Medulla oblongata (tissue), 1 donor: ENCODE data around the gene UTF1.
"Not testable (repeated sequence)": the region's sequence is repeated elsewhere in the genome, so short reads cannot be mapped to it uniquely, and the experiment has no call there.

Source experiments
- DNase-seq: peaks from one replicate; pipeline ENCODE4 v3.0.0-alpha.2; 2015; ENCODE audit errors: extremely low spot score

The UTF1 gene

DNA sequence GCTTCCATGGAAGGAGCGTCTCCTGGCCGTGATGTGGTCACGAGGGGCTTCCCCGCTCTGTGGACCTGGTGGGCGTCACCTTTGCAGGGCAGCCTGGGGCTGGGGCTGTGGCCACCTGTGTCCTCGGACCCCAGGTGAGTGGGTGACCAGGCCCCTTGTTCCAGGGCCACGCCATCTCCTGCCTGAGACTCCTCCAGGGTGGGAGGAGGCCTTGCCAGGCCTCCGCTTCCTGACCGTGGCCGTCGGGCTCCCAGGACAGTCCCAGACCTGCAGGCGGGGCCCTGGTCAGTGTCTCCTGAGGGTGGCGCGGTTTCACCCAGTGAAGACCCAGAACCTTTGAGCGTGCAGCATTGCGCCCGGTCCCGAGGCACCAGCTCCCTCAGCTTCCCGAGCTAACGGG, 20.4 kb upstream of the UTF1 start:
- DNase-seq: no peak

DNA sequence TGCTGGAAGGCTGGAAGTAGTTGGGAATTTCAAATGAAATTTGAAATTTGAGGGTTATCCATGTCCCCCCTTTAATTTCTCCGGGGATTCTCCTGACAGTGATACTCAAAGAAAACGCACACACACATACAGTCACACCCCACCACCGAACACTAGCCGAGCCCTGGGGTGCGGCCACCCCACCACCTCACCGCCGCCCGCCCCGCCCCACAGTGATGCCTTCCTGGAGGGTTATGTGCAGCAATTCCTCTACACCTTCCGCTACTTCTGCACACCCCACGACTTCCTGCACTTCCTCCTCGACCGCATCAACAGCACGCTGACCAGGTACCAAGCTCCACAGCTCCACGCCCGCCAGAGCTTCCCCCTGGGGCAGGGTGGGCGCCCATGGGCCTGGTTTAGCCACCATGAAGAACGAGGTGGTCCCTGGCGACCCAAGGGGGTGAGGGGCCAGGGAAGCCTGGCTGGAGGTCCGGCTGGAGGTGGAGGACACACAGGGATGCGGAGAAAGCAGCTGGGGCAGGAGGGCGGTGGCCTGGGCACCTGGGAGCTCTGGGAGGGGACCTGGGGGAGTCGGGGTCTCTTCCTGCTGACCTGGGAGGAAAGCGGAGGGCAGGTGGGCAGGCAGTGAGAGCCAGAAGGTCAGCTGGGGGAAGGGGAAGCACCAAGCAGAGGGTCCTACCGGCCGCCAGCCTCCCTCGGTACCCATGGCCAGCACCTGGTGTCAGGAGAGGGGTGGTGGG, 19.4 kb upstream of the UTF1 start:
- DNase-seq: no peak

- DNase-seq: no peak
These were observed 18.7 kb upstream of the UTF1 start for GRCh38 chr10:133211141-133211830.

DNA sequence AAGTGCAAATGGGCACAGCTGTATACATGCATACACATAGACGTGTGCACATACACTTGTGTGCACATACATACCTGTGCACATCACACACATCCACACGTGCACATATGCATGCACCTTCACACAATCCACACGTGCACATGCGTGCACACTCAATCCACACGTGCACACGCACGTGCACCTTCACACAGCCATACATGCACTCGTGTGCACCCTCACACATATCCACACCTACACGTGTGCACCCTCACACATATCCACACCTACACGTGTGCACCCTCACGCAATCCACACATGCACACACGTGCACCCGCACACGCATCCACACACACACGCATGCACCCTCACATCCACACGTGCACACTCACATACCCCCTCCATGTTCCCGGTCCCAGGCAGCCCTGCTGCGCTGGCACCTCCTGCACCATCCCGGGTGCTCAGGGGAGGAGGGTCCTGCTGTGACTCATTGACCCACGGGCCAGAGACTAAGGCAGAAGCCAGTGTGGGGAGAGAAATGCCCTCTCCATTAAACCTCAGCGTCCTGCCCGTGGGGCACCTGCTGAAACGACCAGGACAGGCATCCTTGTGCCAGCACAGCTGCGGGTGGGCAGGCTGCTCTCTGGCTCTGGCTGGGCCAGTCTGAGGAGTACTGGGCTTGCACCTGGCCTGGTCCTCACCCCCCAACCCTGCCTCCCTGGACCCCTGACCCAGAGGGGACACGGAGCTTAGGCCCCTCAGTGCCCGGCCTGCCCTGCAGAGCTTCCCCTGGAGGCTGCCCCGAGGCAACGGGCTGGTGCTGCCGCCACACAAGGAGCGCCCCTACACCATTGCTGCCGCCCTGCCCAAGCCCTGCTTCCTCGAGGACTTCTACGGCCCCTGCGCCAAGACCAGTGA, 17.8 kb upstream of the UTF1 start:
- DNase-seq: no peak

DNA sequence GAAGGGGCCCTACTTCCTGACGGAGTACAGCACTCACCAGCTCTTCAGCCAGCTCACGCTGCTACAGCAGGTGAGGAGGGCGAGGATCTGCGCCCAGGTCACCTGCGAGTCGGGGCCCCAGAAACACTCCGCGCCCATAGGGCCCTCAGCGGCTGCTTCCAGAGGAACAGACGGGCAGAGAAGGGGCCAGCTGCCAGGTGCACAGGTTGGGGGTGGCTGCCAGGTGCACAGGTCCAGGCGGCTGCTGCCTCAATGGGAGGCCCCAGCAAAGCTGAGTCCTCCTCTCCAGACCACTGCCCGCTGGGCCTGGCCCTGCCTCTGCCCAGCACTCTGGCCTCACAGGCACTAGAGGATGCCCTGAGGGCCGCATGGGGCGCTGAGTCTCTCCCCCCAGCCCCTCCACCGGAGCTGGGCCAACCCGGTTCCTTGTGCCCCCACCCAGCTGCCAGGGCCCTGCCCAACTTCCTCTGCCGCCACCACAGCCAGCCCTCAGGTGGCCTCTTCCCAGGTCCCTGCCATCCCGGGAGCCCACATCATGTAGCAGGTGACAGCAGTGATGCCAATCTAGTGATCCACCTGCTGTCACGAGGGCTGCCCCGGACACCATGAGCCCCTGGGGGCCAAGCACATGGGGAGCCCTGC, 17.0 kb upstream of the UTF1 start:
- DNase-seq: no peak

- DNase-seq: no peak
These were observed 16.2 kb upstream of the UTF1 start for GRCh38 chr10:133213641-133214467.

GRCh38 chr10:133214468-133215410, 15.3 kb upstream of the UTF1 start:
- no peak for DNase-seq

DNA sequence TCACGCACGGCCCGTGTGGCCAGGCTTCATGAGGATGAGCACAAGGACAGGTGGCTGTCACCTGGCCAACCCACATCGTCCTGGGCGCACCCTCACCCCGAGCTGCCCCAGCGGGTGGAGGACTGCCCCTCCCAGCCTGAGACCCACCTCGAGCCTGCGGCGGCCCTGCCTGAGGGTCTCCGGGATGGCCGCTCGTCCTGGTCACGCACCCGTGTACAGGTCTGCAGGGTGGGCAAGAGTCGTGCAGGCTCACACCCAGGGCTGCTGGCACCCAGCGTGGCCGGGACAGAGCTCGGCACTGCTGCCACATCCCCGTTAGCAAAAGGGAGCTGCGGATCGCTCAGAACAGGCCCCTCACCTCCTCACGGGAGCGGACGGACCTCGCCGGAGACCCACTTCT, 14.4 kb upstream of the UTF1 start:
- no peak for DNase-seq

GRCh38 chr10:133216776-133217175, 13.2 kb upstream of the UTF1 start:
- no peak for DNase-seq

GRCh38 chr10:133217800-133218589, 12.0 kb upstream of the UTF1 start:
- DNase-seq: no peak

- no peak for DNase-seq
These were observed 11.1 kb upstream of the UTF1 start for GRCh38 chr10:133218891-133219290.

- DNase-seq: no peak
These were observed 10.2 kb upstream of the UTF1 start for GRCh38 chr10:133219782-133220181.

DNA sequence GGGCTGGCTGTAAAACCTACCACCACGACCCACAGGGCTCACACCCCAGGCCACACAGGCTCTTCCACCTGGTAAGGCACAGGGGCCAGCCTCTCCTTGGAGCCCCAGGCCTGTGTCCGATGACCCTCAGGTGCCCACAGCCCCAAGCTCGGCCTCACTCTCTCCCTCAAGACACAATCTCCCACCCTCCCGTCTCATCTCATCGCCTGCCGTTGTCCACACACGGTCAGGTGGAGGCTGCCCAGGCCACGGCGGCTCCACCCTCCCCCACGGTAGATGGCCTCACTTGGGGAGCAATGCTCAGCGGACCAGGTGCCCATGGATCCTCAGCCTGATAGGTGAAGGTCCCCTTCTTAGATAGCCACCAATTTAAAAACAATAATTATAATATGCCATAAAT, 8.7 kb upstream of the UTF1 start:
- DNase-seq: no peak

DNA sequence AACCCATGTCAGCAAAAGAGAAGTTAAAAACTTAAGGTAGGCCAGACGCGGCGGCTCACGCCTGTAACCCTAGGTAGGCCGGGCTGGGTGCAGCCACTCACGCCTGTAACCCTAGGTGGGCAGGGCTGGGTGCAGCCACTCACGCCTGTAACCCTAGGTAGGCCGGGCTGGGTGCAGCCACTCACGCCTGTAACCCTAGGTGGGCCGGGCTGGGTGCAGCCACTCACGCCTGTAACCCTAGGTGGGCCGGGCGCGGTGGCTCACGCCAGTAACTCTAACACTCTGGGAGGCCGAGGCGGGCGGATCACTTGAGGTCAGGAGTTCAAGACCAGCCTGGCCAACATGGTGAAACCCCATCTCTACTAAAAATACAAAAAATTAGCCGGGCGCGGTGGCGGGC, 8.3 kb upstream of the UTF1 start:
- DNase-seq: not testable (repeated sequence)

DNA sequence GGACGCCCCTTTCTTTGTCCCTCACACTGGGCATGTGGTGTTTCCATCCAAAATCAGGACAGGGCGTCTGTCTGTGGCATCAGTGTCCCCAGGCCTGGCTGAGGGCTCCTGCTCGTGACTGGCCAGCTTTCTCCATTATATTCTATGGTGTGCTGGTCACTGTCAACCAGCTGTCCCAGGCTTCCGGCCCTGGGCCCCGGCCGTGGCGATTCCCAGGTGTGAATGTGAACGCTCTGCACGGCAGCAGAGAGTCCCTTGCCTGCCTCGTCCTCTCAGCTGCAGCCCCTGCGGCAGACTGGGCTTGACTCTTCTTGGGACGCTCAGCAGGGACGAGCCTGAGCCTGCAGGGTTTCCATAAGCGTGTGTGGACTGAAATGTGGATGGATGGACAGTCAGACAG, 5.9 kb upstream of the UTF1 start:
- DNase-seq: no peak

DNA sequence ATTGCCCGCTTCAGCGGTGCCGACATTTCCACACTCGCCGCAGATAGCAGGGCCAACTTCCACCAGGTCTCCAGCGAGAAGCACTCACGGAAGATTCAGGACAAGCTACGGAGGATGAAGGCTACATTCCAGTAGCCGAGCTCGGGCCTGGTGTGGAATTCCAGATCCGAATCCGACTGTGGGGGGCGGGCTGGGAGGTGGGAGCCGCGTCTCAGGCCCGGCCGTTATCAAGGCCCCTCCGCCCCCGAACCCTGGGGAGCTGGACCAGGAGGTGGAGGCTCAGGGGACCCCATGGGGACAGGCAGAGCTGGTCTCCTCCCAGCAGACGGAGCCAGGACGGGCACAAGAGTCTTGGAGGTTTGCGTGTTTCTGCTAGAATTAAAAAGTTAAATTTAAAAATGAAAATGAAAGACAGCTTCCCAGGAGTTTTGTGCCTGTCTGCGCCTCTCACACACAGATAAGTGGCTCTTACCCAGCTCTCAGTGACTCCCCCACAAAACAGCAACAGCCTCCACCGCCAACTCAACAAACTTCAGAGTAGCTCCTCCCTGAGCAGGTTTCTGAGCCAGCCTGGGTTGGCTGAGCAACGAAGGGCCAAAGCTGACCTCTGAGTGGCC, 5.2 kb upstream of the UTF1 start:
- peak; percentile 57 for DNase-seq

GRCh38 chr10:133225707-133226191, 4.3 kb upstream of the UTF1 start:
- peak; percentile 33 for DNase-seq

GRCh38 chr10:133226251-133226808, 3.7 kb upstream of the UTF1 start:
- no peak for DNase-seq
